ENCODE measurements around the gene ANGEL1. TPM values are rescaled to one million over a fixed set of nuclear protein-coding genes. Genes with fewer than 3 reads are reported as not detected.

The ANGEL1 gene
- total RNA-seq, 4 donors from 2014 or later: 10.9 to 23.8 (median 17.4) TPM

- TF ChIP-seq CTCF (IDR thresholded peaks at IDR 0.05; ENCODE audit: low read depth): no peak
Measured at GRCh38 chr14:76844223-76844622, 31.5 kb upstream of the ANGEL1 start.

GRCh38 chr14:76842414-76842813 lies 29.7 kb upstream of the ANGEL1 start:
- TF ChIP-seq CTCF (IDR thresholded peaks at IDR 0.05; ENCODE audit: low read depth): no peak

- no peak for TF ChIP-seq CTCF (IDR thresholded peaks at IDR 0.05; ENCODE audit: low read depth)
Measured at GRCh38 chr14:76837524-76837923, 24.8 kb upstream of the ANGEL1 start.

GRCh38 chr14:76836029-76836630 lies 23.4 kb upstream of the ANGEL1 start:
- no peak for TF ChIP-seq CTCF (IDR thresholded peaks at IDR 0.05; ENCODE audit: low read depth)

GRCh38 chr14:76834241-76834661 lies 21.6 kb upstream of the ANGEL1 start:
- no peak for TF ChIP-seq CTCF (IDR thresholded peaks at IDR 0.05; ENCODE audit: low read depth)

GRCh38 chr14:76833011-76833410 lies 20.3 kb upstream of the ANGEL1 start:
- TF ChIP-seq CTCF (IDR thresholded peaks at IDR 0.05; ENCODE audit: low read depth): no peak

GRCh38 chr14:76832503-76832988 lies 19.9 kb upstream of the ANGEL1 start:
- TF ChIP-seq CTCF (IDR thresholded peaks at IDR 0.05; ENCODE audit: low read depth): no peak

Measured in subcutaneous adipose tissue (tissue), 4 donors.